A549 (cell line): ENCODE results near the gene CEP112. TPM values are rescaled to one million over a fixed set of nuclear protein-coding genes. Genes with fewer than 3 reads are reported as not detected.

Experiments
- ATAC-seq, 2 experiments: fragments of 200-7000 bp in 1 of 2; fragments of >200 bp in 1 of 2; cut with Nextera tagmentation in 1 of 2; cut with Tn5 transposase in 1 of 2; 3 replicates each; pipeline versions ENCODE4 v1.8.0 to v1.9.1; 2018 to 2020; ENCODE audit warnings: mild to moderate bottlenecking in 1 of 2, moderate library complexity in 1 of 2
- CTCF ChIA-PET: fragments of 300-600 bp; sonication (Branson Sonifier 250); formaldehyde crosslinking; extraction: SDS; loops from one replicate; lab custom pipeline; 2021; ENCODE audit warnings: antibody characterized with exemption, inconsistent platforms; lab: Yijun Ruan, JAX
- POLR2A ChIA-PET: fragments of 350-600 bp; formaldehyde crosslinking; extraction: SDS; loops from one replicate; lab custom pipeline; 2021; ENCODE audit warnings: antibody characterized with exemption, inconsistent platforms; lab: Yijun Ruan, JAX
- DNase-seq, 2 experiments: peaks; one replicate each; pipeline versions ENCODE4 v3.0.0 to v3.0.0-alpha.2; 2011 to 2016; ENCODE audit warnings: low read depth in 1 of 2, low spot score in 1 of 2
- FAIRE-seq: peaks from 2 replicates; lab custom pipeline; 2011; peaks lifted over from hg19 to GRCh38; lab: Jason Lieb, UNC
- H3K27ac ChIP-seq, 2 experiments: fragments of >200 bp; sonication (Bioruptor Twin); formaldehyde crosslinking; 3 replicates each; pipeline ENCODE4 v1.5.1; 2016 to 2017
- H3K4me1 ChIP-seq: fragments of >200 bp; sonication (Bioruptor Twin); formaldehyde crosslinking; 3 replicates; pipeline ENCODE4 v1.6.1; 2016
- H3K4me2 ChIP-seq: fragments of >200 bp; sonication (Bioruptor Twin); formaldehyde crosslinking; 3 replicates; pipeline ENCODE4 v1.6.1; 2016
- H3K4me3 ChIP-seq: fragments of >200 bp; sonication (Bioruptor Twin); formaldehyde crosslinking; 3 replicates; pipeline ENCODE4 v1.5.1; 2016
- H3K9me3 ChIP-seq: fragments of >200 bp; sonication (Bioruptor Twin); formaldehyde crosslinking; 3 replicates; pipeline ENCODE4 v1.6.1; 2016
- BHLHE40 ChIP-seq: IDR thresholded peaks from 2 replicates; pipeline ENCODE4 v1.6.1; 2012; ENCODE audit warnings: low read depth, low read length, inconsistent platforms
- CEBPB ChIP-seq, 2 experiments: fragments of >200 bp in 1 of 2; sonication (Bioruptor Twin) in 1 of 2; formaldehyde crosslinking in 1 of 2; IDR thresholded peaks; 2 replicates each; pipeline ENCODE4 v1.6.1; 2012 to 2016
- CHD2 ChIP-seq: fragments of 150-350 bp; IDR thresholded peaks from 2 replicates; pipeline ENCODE4 v1.6.1; 2014; ENCODE audit warnings: low read length; ENCODE audit not compliant: partially characterized antibody
- CHD4 ChIP-seq: fragments of 200-600 bp; sonication (generic); IDR thresholded peaks from 2 replicates; pipeline ENCODE4 v1.6.1; 2016; ENCODE audit warnings: antibody characterized with exemption, mild to moderate bottlenecking, borderline replicate concordance
- EHF ChIP-seq: fragments of 250-450 bp; sonication (Bioruptor Pico); IDR thresholded peaks from 2 replicates; pipeline ENCODE4 v1.5.0; 2020; ENCODE audit warnings: mild to moderate bottlenecking
- EHMT2 ChIP-seq: fragments of 200-600 bp; sonication (generic); IDR thresholded peaks from 2 replicates; pipeline ENCODE4 v1.6.1; 2016; ENCODE audit warnings: antibody characterized with exemption, low read depth, mild to moderate bottlenecking, moderate library complexity
- HDAC2 ChIP-seq: fragments of 200-600 bp; sonication (generic); IDR thresholded peaks from 2 replicates; pipeline ENCODE4 v1.6.1; 2016
- HES2 ChIP-seq: fragments of >200 bp; sonication (Bioruptor Twin); formaldehyde crosslinking; IDR thresholded peaks from 2 replicates; pipeline ENCODE4 v1.6.1; 2016
- HMGXB4 ChIP-seq: fragments of 250-450 bp; sonication (Bioruptor Pico); IDR thresholded peaks from 2 replicates; pipeline ENCODE4 v1.5.0; 2021; ENCODE audit warnings: mild to moderate bottlenecking, moderate library complexity, borderline replicate concordance
- HOXA7 ChIP-seq: fragments of 250-450 bp; sonication (Bioruptor Pico); IDR thresholded peaks from 2 replicates; pipeline ENCODE4 v1.5.0; 2020; ENCODE audit warnings: mild to moderate bottlenecking, moderate library complexity
- HOXB13 ChIP-seq: fragments of 250-450 bp; sonication (Bioruptor Pico); IDR thresholded peaks from 2 replicates; pipeline ENCODE4 v1.5.0; 2020; ENCODE audit warnings: low read depth, mild to moderate bottlenecking, moderate library complexity
- HOXB5 ChIP-seq: fragments of 250-450 bp; sonication (Bioruptor Pico); IDR thresholded peaks from 2 replicates; pipeline ENCODE4 v1.5.0; 2020; ENCODE audit warnings: mild to moderate bottlenecking, moderate library complexity
- KDM5A ChIP-seq: fragments of 200-600 bp; sonication (generic); IDR thresholded peaks from 2 replicates; pipeline ENCODE4 v1.6.1; 2016; ENCODE audit warnings: antibody characterized with exemption, mild to moderate bottlenecking
- MAZ ChIP-seq: fragments of 150-350 bp; IDR thresholded peaks from 2 replicates; pipeline ENCODE4 v1.6.1; 2014; ENCODE audit warnings: antibody characterized with exemption, low read depth, low read length, borderline replicate concordance
- MYC ChIP-seq: IDR thresholded peaks from 2 replicates; pipeline ENCODE4 v1.6.1; 2012; ENCODE audit warnings: mild to moderate bottlenecking, inconsistent platforms, low read length, improper control_type of control experiment, borderline replicate concordance
- NFE2L2 ChIP-seq: fragments of 150-350 bp; conservative IDR thresholded peaks from 2 replicates; pipeline ENCODE4 v1.6.1; 2014; ENCODE audit warnings: low read length
- NPAS2 ChIP-seq: fragments of 250-450 bp; sonication (Bioruptor Pico); IDR thresholded peaks from 2 replicates; pipeline ENCODE4 v1.8.0; 2022; ENCODE audit warnings: mild to moderate bottlenecking, moderate library complexity, borderline replicate concordance
- NR3C1 ChIP-seq: fragments of >200 bp; sonication (Bioruptor Twin); formaldehyde crosslinking; IDR thresholded peaks from 3 replicates; pipeline ENCODE4 v1.6.1; 2017
- PHF8 ChIP-seq: fragments of 200-600 bp; sonication (generic); IDR thresholded peaks from 2 replicates; pipeline ENCODE4 v1.6.1; 2016; ENCODE audit warnings: low read depth, mild to moderate bottlenecking, antibody characterized with exemption, moderate library complexity, borderline replicate concordance
- USF2 ChIP-seq: fragments of 450-650 bp; IDR thresholded peaks from 2 replicates; pipeline ENCODE4 v1.6.1; 2014; ENCODE audit warnings: antibody characterized with exemption
- ZC3H11A ChIP-seq: fragments of 450-650 bp; IDR thresholded peaks from 2 replicates; pipeline ENCODE4 v1.6.1; 2014; ENCODE audit warnings: antibody characterized with exemption, mild to moderate bottlenecking
- ZSCAN20 ChIP-seq: fragments of 250-450 bp; sonication (Bioruptor Pico); IDR thresholded peaks from 2 replicates; pipeline ENCODE4 v1.8.0; 2022; ENCODE audit warnings: mild to moderate bottlenecking, moderate library complexity
- WGBS: methylation state at CpG from one replicate; pipeline ENCODE4 v1.1.6; 2017; ENCODE audit errors: missing lambda C conversion rate; 5-methylcytosine and 5-hydroxymethylcytosine counted together
- polyA plus RNA-seq, 4 experiments: library from polyadenylated mRNA; depleted of rRNA in 3 of 4; stranded (reverse); fragments of >200 nt; fragmentation: RNase III in 1 of 4; extraction: RNeasy Plus Mini Kit Qiagen cat#74134 plus additional on column Dnase treatment in 1 of 4; gene quantifications; 2 replicates in 3 of 4; 3 replicates in 1 of 4; pipeline ENCODE4 v1.2.3, GENCODE V29; 2011 to 2017
- TF ChIP-seq, protein P1 (sequence below): fragments of 200-600 bp; sonication (generic); IDR thresholded peaks from 2 replicates; pipeline ENCODE4 v1.6.1; 2016; ENCODE audit warnings: antibody characterized with exemption, mild to moderate bottlenecking, moderate library complexity

CEP112 gene
- polyA plus RNA-seq, 2 of the 4 experiments (the other 2 are of a cell fraction), result 9.6 to 15.2 TPM

GRCh38 chr17:65994114-65994513 is 197.8 kb downstream of the CEP112 start:
- Histone ChIP-seq H3K4me3 (no peak overlapping the region), H3K4me1 (no peaks in the 10 kb centered on the region), H3K9me3 (no peaks in the 10 kb centered on the region), H3K4me2 (no peak overlapping the region), H3K27ac (no peak overlapping the region)
- FAIRE-seq, result peak; percentile 23
- ChIA-PET POLR2A (no interaction called here), CTCF (interaction anchor here (0.7 kb wide), 1 partner anchor 11 kb away, joined by 3 read pairs; no protein-coding TSS in a partner anchor)
- no peak for TF ChIP-seq HOXB13
- no peak for TF ChIP-seq HOXA7 (CRISPR knock-in tag)
- no peak for TF ChIP-seq HOXB5 (CRISPR knock-in tag)
- TF ChIP-seq CHD4, result no peak
- no peak for TF ChIP-seq PHF8
- no peak for TF ChIP-seq HES2
- no peak for TF ChIP-seq ZC3H11A
- TF ChIP-seq EHF (CRISPR knock-in tag), result no peak
- TF ChIP-seq CHD2, result no peak
- TF ChIP-seq ZSCAN20 (CRISPR knock-in tag), result no peak
- TF ChIP-seq NPAS2 (CRISPR knock-in tag), result no peak
- no peak for TF ChIP-seq USF2
- no peak for TF ChIP-seq BHLHE40
- no peak for TF ChIP-seq HDAC2
- TF ChIP-seq, protein P1, sequence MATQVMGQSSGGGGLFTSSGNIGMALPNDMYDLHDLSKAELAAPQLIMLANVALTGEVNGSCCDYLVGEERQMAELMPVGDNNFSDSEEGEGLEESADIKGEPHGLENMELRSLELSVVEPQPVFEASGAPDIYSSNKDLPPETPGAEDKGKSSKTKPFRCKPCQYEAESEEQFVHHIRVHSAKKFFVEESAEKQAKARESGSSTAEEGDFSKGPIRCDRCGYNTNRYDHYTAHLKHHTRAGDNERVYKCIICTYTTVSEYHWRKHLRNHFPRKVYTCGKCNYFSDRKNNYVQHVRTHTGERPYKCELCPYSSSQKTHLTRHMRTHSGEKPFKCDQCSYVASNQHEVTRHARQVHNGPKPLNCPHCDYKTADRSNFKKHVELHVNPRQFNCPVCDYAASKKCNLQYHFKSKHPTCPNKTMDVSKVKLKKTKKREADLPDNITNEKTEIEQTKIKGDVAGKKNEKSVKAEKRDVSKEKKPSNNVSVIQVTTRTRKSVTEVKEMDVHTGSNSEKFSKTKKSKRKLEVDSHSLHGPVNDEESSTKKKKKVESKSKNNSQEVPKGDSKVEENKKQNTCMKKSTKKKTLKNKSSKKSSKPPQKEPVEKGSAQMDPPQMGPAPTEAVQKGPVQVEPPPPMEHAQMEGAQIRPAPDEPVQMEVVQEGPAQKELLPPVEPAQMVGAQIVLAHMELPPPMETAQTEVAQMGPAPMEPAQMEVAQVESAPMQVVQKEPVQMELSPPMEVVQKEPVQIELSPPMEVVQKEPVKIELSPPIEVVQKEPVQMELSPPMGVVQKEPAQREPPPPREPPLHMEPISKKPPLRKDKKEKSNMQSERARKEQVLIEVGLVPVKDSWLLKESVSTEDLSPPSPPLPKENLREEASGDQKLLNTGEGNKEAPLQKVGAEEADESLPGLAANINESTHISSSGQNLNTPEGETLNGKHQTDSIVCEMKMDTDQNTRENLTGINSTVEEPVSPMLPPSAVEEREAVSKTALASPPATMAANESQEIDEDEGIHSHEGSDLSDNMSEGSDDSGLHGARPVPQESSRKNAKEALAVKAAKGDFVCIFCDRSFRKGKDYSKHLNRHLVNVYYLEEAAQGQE, result no peak
- TF ChIP-seq KDM5A, result no peak
- TF ChIP-seq MYC, result no peak
- no peak for DNase-seq
- no peak for ATAC-seq
- WGBS, result 56% methylated on average over 2 of the region's 2 CpGs

- FAIRE-seq (no peak), ATAC-seq (no peak), DNase-seq (no peak)
- H3K9me3 ChIP-seq, result peaks cover 18% of the 10 kb centered on the region; the same call in 2 of the 3 replicates
- no peak overlapping the region for H3K4me3 ChIP-seq
- H3K4me1 ChIP-seq, result no peaks in the 10 kb centered on the region
- H3K27ac ChIP-seq, result no peak overlapping the region
- CTCF ChIA-PET, result interaction anchor here (1.1 kb wide), 1 partner anchor 759 kb away, joined by 3 read pairs; no protein-coding TSS in a partner anchor
- no peak overlapping the region for H3K4me2 ChIP-seq
- 77% methylated on average over 3 of the region's 3 CpGs for WGBS
- TF ChIP-seq ZSCAN20 (CRISPR knock-in tag), result no peak
- no peak for TF ChIP-seq NFE2L2
- no peak for TF ChIP-seq CEBPB (IDR thresholded peaks at IDR 0.05)
- TF ChIP-seq HOXB13, result no peak
- no peak for TF ChIP-seq EHMT2
- no peak for TF ChIP-seq NR3C1
- TF ChIP-seq BHLHE40, result no peak
- no peak for TF ChIP-seq HMGXB4 (CRISPR knock-in tag)
- no peak for TF ChIP-seq MAZ
- POLR2A ChIA-PET, result no interaction called here
Observed at GRCh38 chr17:65990593-65990992, 201.3 kb downstream of the CEP112 start.
